Hematopoietic multipotent progenitor cell treated with erythropoietin and hydrocortisone succinate and interleukin-3 and kit ligand, for 15 days (in vitro differentiated cells): ENCODE measurements around the gene NEURL2.
A peak's percentile ranks its signal among the peaks of the same experiment; 100 is the strongest.

ENCODE experiments used
- DNase-seq: peaks from one replicate; pipeline ENCODE4 v3.0.0-alpha.2; 2015; ENCODE audit warnings: low spot score

Gene NEURL2

DNA sequence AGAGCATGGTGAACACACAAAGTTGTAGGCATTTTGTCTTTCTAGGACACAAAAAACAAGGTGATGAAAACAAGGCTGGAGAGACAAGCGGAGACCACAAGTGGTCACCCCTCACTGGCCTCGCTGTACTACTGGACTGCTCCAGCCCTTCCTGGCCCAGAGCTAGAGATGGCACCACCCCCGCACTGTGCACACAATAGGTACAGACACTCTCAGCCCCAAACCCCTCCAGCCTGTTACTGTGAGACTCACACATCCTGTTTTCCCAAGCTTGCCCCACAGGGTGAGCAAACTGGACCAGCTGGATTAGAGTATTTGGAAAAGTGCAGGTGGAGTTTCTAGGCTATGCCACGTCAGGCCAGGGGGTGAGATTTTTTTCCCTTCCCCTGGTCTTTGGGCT, 18.4 kb downstream of the NEURL2 start:
- no peak for DNase-seq

DNA sequence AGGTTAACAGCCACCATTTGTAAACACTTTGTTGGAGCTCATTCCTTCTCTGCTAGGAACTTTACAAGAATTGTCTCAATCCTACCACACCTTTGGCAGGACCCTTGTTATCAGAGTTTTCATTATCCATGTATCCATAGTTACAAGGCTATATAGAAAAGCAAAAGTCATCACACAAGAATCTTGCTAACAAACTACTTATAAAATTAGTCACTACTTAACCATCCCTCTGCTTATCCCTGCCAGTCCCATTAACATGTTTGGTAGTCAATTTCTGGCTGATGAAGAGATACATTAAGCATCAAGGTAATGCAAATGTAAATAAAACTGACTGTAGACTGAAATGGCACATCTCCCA, 23.2 kb downstream of the NEURL2 start:
- DNase-seq = no peak

DNA sequence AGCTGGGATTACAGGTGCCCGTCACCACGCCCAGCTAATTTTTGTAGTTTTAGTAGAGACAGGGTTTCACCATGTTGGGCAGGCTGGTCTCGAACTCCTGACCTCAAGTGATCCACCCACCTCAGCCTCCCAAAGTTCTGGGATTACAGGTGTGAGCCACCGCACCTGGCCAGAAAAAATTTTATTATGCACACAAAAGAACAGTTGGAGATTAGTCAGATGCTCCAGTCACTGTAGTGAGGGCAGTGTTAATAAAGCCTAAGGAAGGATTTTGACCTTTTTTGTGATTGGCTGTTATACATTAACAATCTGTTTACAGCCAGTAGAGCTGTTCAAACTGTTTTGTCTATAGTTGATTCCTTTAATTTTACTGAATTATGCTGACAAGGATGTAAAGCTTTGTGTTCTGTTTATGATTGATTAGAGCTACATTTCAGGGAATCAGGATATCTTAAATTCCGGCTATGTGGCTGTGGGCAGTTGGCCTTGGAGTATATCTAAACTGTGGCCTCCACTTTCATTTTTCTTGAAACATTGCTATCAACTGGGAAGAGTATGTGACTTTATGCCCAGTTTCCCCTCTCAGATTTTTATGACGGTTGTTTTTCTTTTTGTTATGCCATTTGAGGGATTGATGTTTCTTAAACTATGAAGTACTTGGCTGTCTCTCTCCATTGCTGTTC, 23.7 kb downstream of the NEURL2 start:
- DNase-seq = no peak

- DNase-seq = no peak
Measured at GRCh38 chr20:45866454-45866853, 24.6 kb downstream of the NEURL2 start.

DNA sequence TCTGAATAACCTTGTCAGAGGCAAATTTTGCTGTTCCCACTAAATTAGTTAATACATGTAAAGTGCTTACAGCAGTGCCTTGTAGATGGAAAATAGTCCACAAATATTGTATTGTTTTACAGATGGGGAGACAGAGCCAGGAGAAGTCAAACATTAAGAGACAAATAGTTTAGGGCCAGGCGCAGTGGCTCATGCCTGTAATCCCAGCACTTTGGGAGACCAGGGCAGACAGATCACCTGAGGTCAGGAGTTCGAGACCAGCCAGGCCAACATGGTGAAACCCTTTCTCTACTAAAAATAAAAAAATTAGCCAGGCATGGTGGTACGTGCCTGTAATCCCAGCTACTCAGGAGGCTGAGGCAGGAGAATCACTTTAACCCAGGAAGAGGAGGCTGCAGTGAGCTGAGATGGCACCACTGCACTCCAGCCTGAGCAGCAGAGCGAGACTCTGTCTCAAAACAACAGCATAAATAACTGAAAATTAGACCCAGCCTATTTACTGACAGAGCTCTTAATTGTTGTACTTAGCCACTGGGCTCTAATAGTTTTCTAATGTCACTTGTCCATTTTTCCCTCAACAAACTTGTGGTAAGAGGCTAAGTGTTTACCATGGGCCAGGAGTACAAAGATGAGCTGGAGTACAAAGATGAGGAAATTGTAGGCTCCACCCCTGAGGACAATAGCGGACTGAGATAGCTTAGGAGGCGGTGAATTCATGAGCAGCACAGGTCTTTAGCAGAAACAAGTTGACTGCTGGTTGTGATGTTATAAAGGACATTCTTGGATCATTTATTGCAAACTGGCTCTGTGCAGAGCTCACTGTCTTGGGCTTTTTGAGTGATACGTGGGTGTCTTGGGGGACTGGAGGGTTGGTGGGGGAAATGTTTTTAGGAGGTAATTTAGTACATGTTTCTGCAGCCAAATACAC, 27.2 kb downstream of the NEURL2 start:
- no peak for DNase-seq

- peak; percentile 75 for DNase-seq
Measured at GRCh38 chr20:45861221-45862075, 29.6 kb downstream of the NEURL2 start.

GRCh38 chr20:45860560-45861220, 30.3 kb downstream of the NEURL2 start:
- DNase-seq = no peak

DNA sequence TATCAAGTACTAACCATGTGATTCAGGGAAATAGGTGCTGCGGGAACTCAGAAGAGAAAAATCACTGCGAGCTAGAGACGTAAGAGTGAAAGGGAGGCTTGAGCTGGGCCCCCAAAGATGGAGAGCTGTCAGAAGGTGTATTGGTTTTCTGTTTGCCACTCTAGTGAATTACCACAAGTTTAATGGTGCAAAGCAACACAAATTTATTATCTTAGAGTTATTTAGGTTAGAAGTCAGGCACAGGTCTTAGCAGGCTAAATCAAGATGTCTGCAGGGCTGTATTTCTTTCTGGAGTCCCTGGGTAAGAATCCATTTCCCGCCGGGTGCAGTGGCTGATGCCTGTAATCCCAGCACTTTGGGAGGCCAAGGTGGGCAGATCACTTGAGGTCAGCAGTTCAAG, 31.1 kb downstream of the NEURL2 start:
- no peak for DNase-seq

GRCh38 chr20:45857882-45858216, 33.2 kb downstream of the NEURL2 start:
- DNase-seq = no peak

GRCh38 chr20:45857114-45857881, 33.7 kb downstream of the NEURL2 start, which contains the start of the genes ACOT8 and ZSWIM3:
TSS of gene ACOT8 (minus strand) at chr20:45857392. CDS start at chr20:45857315, 77 bp downstream.
TSS of gene ZSWIM3 (plus strand) at chr20:45857614. CDS start at chr20:45857826, 212 bp downstream.
- peak; percentile 100 for DNase-seq

GRCh38 chr20:45853484-45853883, 37.5 kb downstream of the NEURL2 start:
- no peak for DNase-seq

GRCh38 chr20:45852326-45852725, 38.7 kb downstream of the NEURL2 start:
- DNase-seq = no peak

DNA sequence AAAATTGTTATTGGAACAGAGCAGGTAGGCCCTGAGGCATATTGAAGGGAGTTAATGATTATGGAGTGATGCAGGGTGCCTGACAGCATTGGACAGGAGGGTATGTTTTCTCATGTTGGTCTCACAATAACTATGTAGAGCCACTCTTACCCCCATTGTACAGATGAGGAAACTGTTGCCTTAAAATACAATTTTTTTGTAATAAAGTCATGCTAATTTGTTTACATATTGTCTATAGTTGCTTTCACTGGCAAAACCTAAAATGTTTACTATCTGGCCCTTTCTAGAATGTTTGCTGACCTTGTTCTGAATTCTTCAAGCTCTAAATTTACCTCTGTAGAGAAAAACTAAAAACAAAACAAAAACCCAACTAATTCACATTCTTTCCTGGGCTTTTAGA, 39.5 kb downstream of the NEURL2 start:
- DNase-seq = no peak

DNA sequence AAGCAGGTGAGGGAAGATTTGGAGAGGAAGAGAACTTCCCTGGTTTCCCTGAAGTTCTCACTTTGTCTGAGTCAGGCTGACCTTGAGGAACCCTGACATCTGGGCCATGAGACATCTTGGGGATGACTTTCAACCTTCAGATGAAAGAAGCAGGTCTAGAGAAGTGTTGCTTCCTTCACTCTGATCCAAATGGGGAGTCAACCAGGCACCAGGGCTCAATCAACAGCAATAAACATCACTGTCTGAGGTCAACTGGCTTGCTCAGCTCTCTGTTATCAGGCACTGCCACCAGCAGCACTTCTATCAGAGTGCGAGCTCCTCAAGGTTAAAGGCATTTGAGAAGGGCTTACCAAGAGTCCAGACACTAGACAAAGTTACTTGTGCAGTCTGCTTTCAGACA, 40.1 kb downstream of the NEURL2 start:
- DNase-seq = peak; percentile 83

DNA sequence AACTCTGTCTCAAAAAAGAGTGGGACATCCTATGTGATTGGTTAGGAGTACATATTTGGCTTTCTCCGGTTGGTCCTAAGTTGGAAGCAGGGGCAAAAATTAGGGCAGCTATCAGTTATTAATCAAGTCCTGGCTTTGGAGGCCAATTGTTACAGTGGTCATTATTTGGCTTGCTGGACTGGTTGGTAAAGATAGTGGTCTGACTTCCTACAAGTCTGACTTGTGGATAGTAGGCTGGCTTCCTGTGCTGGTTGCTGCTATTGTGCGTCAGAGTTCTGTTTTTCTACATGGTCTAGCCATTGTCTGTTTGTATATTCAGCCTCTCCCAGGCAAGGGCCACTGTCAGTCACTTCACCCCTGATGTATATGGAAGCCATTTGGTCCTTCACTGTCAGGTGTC, 40.8 kb downstream of the NEURL2 start:
- DNase-seq = no peak

DNA sequence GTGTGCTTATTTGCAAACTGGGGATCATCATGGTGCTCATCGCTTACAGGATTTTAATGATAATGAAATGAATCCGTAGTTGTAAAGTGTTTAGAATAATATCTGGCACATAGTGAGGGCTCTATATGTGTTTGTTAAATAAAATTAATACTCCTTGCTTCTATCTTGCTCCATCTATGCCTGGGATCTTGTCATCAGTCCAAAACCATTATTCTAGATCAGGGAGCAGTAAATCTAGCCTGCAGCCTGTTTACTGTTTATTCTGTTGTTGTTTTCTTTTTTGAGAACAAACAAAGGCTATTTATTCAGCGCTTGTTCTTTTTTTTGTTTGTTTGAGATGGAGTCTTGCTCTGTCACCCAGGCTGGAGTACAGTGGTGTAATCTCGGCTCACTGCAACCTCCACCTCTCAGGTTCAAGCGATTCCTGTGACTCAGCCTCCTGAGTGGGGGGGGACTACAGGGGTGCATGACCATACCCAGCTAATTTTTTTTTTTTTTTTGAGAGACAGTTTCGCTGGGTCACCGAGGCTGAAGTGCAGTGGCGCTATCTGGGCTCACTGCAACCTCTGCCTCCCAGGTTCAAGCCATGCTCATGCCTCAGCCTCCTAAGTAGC, 41.9 kb downstream of the NEURL2 start:
- no peak for DNase-seq

- no peak for DNase-seq
Measured at GRCh38 chr20:45848421-45848820, 42.6 kb downstream of the NEURL2 start.

DNA sequence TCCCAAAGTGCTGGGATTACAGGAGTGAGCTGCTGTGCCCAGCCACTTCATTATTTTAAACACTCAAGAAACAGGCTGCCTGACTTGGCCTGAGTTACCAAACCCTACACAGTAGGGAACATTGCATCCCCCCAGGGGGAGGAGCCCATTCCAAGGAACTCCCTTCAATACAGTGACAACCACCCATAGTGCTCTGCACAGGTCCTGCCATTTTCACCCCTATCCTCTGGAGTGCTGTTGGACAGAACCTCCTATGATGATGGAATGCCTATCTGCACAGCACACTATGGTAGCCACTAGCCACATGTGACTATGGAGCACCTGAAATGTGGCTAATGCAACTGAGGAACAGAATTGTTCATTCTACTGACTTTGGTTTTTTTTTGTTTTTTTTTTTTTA, 45.6 kb downstream of the NEURL2 start:
- DNase-seq = no peak

DNA sequence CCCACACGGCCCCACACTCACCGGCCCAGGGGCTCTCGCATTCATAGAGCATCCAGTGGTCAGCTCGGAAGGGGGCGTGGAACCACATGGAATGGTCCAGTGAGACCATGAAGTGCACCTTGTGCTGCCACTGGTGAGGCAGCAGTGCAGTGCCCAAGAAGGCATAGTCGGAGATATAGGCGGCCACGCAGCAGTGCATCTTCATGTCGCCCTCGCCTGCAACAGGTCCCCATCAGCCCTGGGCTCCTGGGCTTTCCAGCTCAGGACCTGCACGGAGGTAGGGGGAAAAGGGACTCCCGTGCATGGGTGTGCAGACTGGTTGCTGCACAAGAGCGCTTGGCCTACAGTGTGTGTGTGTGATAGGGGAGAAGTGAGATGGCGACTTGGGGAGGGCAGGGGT, 47.5 kb downstream of the NEURL2 start:
- DNase-seq = no peak

DNA sequence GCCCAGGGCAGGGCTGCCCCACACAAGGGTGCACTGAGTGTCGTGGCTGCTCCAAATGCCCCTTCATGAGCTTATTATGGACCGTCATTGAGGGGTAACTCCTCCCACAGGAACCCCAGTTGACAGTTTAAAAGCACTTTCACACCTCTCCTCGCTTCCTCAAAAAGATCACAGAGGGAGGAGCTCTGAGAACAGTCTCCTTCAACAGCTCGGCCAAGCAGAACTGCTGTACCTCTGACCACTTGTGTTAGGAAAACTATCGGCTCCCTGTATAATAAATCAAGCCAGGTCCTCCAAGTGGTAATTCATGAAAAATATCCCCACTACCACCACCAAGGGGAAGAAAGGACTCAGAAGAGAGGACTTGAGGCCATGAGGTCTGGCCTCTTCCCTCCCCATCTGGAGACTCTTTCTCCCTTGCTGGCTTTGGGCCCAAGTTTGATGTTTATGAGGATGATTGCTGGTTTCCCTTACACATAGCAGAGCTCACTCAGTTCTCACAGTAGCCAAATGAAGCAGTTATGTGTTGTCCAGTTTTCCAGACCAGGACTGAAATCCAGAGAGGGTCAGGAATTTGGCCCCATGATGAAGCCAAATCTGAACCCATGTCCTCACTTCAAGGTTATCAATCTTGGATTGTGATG, 48.7 kb downstream of the NEURL2 start:
- DNase-seq = no peak
